Vagina (tissue), 2 donors: ENCODE measurements around the gene EAF2.

ENCODE experiments used
- POLR2A ChIP-seq, 2 donors: fragments of 450-650 bp; IDR thresholded peaks; one replicate each; pipeline ENCODE4 v1.6.1; 2017; ENCODE audit warnings: antibody characterized with exemption in 2 of 2, mild to moderate bottlenecking in 2 of 2, moderate library complexity in 2 of 2
- POLR2AphosphoS5 ChIP-seq, 2 donors: sonication (generic); formaldehyde crosslinking; IDR thresholded peaks; one replicate each; pipeline ENCODE4 v1.9.0; 2017; ENCODE audit warnings: antibody characterized with exemption in 2 of 2, mild to moderate bottlenecking in 2 of 2, low read depth in 1 of 2; ENCODE audit not compliant: insufficient read depth in 1 of 2
- TF ChIP-seq, protein P1 (sequence below), 3 experiments: fragments of 450-650 bp in 2 of 3; fragments of 200-600 bp in 1 of 3; sonication (generic) in 1 of 3; IDR thresholded peaks; one replicate each; pipeline ENCODE4 v1.5.1; 2017 to 2019; ENCODE audit warnings: antibody characterized with exemption in 3 of 3, mild to moderate bottlenecking in 2 of 3, moderate library complexity in 2 of 3

DNA sequence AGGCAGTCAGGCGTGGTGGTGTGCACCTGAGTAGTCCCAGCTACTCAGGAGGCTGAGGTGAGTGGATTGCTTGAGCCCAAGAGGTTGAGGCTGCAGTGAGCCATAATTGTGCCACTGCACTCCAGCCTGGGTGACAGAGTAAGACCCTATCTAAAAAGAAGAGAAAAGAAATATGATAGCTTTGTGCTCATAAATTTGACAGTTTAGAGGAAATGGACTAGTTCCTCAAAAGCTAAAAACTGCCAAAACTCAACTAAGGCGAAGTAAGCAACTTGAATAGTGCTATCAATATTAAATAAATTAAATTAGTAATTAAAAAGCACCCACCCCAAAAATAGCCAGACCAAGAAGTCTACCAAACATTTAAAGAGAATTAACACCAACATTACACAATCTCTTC is 34.7 kb downstream of the EAF2 start:
- TF ChIP-seq, protein P1, sequence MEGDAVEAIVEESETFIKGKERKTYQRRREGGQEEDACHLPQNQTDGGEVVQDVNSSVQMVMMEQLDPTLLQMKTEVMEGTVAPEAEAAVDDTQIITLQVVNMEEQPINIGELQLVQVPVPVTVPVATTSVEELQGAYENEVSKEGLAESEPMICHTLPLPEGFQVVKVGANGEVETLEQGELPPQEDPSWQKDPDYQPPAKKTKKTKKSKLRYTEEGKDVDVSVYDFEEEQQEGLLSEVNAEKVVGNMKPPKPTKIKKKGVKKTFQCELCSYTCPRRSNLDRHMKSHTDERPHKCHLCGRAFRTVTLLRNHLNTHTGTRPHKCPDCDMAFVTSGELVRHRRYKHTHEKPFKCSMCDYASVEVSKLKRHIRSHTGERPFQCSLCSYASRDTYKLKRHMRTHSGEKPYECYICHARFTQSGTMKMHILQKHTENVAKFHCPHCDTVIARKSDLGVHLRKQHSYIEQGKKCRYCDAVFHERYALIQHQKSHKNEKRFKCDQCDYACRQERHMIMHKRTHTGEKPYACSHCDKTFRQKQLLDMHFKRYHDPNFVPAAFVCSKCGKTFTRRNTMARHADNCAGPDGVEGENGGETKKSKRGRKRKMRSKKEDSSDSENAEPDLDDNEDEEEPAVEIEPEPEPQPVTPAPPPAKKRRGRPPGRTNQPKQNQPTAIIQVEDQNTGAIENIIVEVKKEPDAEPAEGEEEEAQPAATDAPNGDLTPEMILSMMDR (IDR thresholded peaks at IDR 0.05): no peak
- no peak for TF ChIP-seq POLR2A (IDR thresholded peaks at IDR 0.05)
- no peak for TF ChIP-seq POLR2AphosphoS5 (IDR thresholded peaks at IDR 0.05; ENCODE audit: insufficient read depth in 1 of 2, low read depth in 1 of 2)
